RPMI7951 (cell line): ENCODE measurements around the gene HERC2. TPM values are rescaled to one million over a fixed set of nuclear protein-coding genes. Genes with fewer than 3 reads are reported as not detected.
"Not testable (repeated sequence)": the region's sequence is repeated elsewhere in the genome, so short reads cannot be mapped to it uniquely, and the experiment has no call there.

Experiments used
- DNase-seq: peaks from one replicate; pipeline ENCODE4 v3.0.0-alpha.2; 2012; ENCODE audit warnings: low read depth
- total RNA-seq: library from RNA; depleted of rRNA; stranded (reverse); fragments of >200 nt; shearing (Covaris generic); gene quantifications from 2 replicates; pipeline ENCODE4 v1.2.3, GENCODE V29; 2014; rRNA removed

HERC2 gene
- total RNA-seq = 20.4 and 28.7 TPM in 2 replicates

- not testable (repeated sequence) for DNase-seq
Measured at GRCh38 chr15:28322129-28322588, at the start of gene HERC2. Gene HERC2, minus strand, starts transcription at chr15:28322179. Its CDS starts 746 bp downstream, at chr15:28321433.

GRCh38 chr15:28365502-28365901 is 43.5 kb upstream of the HERC2 start:
- not testable (repeated sequence) for DNase-seq

GRCh38 chr15:28357984-28358383 is 36.0 kb upstream of the HERC2 start, which contains the start of gene GOLGA6L24:
Gene GOLGA6L24, minus strand, starts transcription at chr15:28358084. Its CDS starts 61 bp downstream, at chr15:28358023.
- not testable (repeated sequence) for DNase-seq

GRCh38 chr15:28321358-28322078 is 461 bp downstream of the HERC2 start:
- not testable (repeated sequence) for DNase-seq

- not testable (repeated sequence) for DNase-seq
Measured at GRCh38 chr15:28319725-28320124, 2.3 kb downstream of the HERC2 start.

- DNase-seq = not testable (repeated sequence)
Measured at GRCh38 chr15:28318828-28319227, 3.2 kb downstream of the HERC2 start.

- DNase-seq = not testable (repeated sequence)
Measured at GRCh38 chr15:28318122-28318521, 3.9 kb downstream of the HERC2 start.

- DNase-seq = not testable (repeated sequence)
Measured at GRCh38 chr15:28316958-28317357, 5.0 kb downstream of the HERC2 start.

- DNase-seq = not testable (repeated sequence)
Measured at GRCh38 chr15:28310454-28310853, 11.5 kb downstream of the HERC2 start.

GRCh38 chr15:28308718-28309117 is 13.3 kb downstream of the HERC2 start:
- not testable (repeated sequence) for DNase-seq

GRCh38 chr15:28305700-28306099 is 16.3 kb downstream of the HERC2 start:
- not testable (repeated sequence) for DNase-seq

- DNase-seq = not testable (repeated sequence)
Measured at GRCh38 chr15:28297434-28297833, 24.5 kb downstream of the HERC2 start.

- DNase-seq = not testable (repeated sequence)
Measured at GRCh38 chr15:28296814-28297213, 25.2 kb downstream of the HERC2 start.

GRCh38 chr15:28295009-28295563 is 26.9 kb downstream of the HERC2 start:
- DNase-seq = not testable (repeated sequence)

GRCh38 chr15:28294560-28294959 is 27.4 kb downstream of the HERC2 start:
- DNase-seq = not testable (repeated sequence)

- no peak for DNase-seq
Measured at GRCh38 chr15:28289694-28290463, 32.1 kb downstream of the HERC2 start.

- DNase-seq = not testable (repeated sequence)
Measured at GRCh38 chr15:28288830-28289693, 32.9 kb downstream of the HERC2 start.

GRCh38 chr15:28286659-28287058 is 35.3 kb downstream of the HERC2 start:
- not testable (repeated sequence) for DNase-seq

GRCh38 chr15:28286031-28286430 is 35.9 kb downstream of the HERC2 start:
- no peak for DNase-seq

- no peak for DNase-seq
Measured at GRCh38 chr15:28281876-28282275, 40.1 kb downstream of the HERC2 start.

- no peak for DNase-seq
Measured at GRCh38 chr15:28274635-28275034, 47.3 kb downstream of the HERC2 start.
